HG03103 (cell line): ENCODE results near the gene ANGPTL2.
A peak's percentile ranks its signal among the peaks of the same experiment; 100 is the strongest.
"Not testable (repeated sequence)": the region's sequence is repeated elsewhere in the genome, so short reads cannot be mapped to it uniquely, and the experiment has no call there.

Source experiments
- ATAC-seq: cut with Tn5 transposase; IDR thresholded peaks from one replicate; pipeline ENCODE4 v1.9.1; 2021; ENCODE audit warnings: low read depth; ENCODE audit not compliant: unreplicated experiment

ANGPTL2 gene, protein sequence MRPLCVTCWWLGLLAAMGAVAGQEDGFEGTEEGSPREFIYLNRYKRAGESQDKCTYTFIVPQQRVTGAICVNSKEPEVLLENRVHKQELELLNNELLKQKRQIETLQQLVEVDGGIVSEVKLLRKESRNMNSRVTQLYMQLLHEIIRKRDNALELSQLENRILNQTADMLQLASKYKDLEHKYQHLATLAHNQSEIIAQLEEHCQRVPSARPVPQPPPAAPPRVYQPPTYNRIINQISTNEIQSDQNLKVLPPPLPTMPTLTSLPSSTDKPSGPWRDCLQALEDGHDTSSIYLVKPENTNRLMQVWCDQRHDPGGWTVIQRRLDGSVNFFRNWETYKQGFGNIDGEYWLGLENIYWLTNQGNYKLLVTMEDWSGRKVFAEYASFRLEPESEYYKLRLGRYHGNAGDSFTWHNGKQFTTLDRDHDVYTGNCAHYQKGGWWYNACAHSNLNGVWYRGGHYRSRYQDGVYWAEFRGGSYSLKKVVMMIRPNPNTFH

GRCh38 chr9:127122176-127123063, at the start of gene ANGPTL2:
Gene ANGPTL2, minus strand, starts transcription at chr9:127122635. Its CDS starts 13,904 bp downstream, at chr9:127108731.
- ATAC-seq = no peak

GRCh38 chr9:127171348-127171747, 48.9 kb upstream of the ANGPTL2 start:
- not testable (repeated sequence) for ATAC-seq

GRCh38 chr9:127170652-127171051, 48.2 kb upstream of the ANGPTL2 start:
- no peak for ATAC-seq

DNA sequence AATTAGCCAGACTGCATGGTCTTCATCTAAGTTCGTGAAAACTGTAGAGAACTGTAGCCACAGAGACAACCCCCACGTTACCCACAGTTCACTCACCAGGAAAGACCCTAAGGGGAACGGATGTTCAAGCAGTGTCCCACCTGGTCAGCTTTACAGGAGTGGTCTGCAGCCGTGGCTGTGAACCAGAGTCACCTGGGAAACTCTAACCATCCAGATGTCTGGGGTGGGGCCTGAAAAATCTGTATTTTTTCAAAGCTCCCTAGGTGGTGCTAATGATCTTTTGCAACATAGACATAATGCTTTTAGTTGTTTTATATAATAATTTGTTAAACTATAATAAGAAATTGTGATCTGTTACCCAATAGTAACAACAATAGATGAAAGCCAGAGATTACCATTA, 47.7 kb upstream of the ANGPTL2 start:
- ATAC-seq = no peak

DNA sequence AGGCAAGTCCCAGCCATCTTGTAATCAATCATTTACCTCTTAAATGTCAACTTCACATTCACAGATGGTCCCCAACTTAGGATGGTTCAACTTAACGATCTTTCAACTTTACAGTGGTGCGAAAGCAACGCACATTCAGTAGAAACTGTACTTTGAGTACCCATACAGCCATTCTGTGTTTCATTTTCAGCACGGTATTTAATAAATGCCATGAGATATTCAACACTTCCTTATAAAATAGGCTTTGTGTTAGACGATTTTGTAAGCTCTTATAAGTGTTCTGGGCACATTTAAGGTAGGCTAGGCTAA, 47.1 kb upstream of the ANGPTL2 start:
- no peak for ATAC-seq

- no peak for ATAC-seq
These were observed 46.5 kb upstream of the ANGPTL2 start for GRCh38 chr9:127168756-127169574.

DNA sequence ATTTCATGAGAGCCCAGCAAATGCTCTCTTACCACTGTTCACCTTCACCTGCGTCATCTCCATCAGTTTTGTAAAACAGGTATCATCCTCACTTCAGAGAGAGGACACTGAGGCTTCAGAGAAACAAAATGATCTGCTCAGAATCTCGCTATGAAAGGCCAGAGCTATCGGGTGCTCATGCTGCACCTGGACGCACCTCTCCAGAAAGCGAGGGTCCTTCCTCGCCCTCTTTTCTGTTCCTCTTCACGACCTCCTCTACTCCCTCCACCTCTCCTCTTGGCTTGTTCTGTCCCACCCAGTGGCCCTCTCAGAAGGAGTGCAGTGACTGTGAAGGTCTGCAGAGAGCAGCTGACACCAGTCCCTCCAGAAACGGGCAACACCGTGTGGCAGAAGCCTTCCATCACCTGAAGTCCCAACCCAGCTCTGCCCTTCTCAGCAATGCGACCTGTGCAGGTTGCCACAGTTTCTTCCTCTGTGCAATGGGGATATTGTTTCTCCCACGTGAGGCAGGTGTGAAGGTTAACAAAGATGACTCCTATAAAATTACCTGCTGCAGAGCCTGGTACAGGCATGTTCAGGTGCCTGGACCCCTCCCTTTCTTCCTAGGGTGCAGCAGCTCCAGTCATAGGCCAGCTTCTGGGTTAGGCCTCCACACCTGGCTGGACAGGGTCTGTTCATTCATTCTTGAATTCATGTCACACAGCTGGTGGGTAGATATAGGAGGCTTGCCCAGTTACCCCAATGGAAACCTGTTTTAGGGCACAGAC, 45.3 kb upstream of the ANGPTL2 start:
- ATAC-seq = no peak

DNA sequence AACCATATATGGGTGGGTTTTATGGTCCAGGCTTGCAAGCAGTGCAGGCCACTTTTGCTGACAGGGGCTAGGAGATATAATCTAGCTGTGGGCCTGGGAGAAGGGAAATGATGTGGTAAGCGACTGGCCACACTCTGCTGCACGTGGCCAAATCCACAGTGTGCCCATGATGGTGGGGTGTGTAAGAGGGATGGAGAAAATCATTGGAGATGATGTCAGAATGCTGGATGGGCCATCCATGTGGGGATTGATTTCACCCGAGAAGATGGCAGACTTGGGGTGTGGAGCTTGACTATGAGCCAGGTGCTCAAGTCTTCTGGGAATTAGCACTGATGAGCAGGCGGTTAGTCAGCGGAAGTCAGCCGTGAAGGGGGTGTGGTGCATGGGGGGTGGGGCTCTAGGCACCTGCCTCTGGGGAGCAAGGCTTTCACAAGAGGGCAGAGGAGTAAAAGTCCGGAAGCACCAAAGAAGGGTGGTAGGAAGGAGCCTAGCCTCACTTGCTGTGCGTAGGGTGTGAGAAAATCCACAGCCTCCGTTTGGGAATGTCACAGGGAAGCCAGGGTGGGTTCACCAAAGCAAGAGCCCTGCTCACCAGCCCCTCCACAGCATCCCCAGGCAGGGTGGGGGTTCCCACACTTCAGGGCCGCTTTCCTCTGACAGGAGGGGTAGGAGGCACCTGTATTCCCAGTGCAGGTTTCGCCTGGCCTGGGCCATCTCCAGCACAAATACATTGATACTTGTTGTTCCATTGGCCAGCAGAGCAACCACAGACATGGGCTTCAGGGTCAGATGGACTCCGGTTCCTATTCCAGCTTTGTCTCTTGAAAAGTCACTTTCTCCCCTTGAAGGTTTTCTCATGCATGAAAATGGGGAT, 44.5 kb upstream of the ANGPTL2 start:
- ATAC-seq = peak; percentile 70

GRCh38 chr9:127166111-127166510, 43.7 kb upstream of the ANGPTL2 start:
- no peak for ATAC-seq

- ATAC-seq = no peak
These were observed 42.7 kb upstream of the ANGPTL2 start for GRCh38 chr9:127165116-127165515.

DNA sequence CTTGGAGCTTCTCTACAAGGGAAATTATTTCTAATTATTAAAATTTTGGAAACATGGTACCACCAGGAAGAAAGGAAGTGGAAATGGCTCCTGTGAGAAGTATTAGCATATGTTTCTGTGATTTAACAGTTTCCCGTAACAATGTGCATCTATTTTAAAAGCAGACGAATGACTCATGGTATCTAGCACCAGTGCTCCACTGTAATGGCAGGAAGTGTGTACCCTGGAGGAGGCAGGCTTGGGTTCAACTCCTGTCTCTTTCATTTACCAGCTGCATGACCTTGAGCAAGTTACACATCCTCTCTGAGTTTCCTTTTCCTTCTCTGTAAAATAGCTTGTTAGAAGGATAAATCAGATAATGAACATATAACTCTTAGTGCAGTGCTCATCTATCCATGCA, 41.0 kb upstream of the ANGPTL2 start:
- no peak for ATAC-seq

- no peak for ATAC-seq
These were observed 40.5 kb upstream of the ANGPTL2 start for GRCh38 chr9:127162864-127163365.

GRCh38 chr9:127162046-127162863, 39.8 kb upstream of the ANGPTL2 start:
- ATAC-seq = no peak

DNA sequence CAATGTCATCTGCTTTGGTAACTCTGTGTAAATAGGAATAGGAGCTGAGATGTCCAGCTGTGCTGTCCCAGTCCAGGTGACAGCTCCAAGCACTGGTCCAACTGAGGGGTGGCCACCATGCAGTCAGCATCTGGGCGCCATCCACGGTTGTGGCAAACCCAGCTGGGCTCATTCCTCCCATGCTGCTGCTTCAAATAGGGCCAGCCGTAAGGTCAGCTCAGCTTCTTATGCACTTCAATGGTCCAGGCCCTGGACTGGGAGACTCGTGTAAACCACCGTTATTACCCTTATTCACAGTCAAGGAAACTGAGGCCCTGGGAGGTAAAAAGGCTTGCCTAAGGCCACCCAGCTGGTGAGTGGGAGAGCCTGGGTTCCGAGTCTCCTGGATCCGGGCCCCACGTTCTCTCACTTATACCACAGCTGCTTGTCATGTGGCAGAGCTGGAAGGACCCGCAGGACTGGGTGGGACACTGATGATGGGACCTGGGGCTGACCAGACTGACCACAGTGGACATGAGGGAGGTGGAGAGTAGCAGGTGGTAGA, 38.7 kb upstream of the ANGPTL2 start:
- no peak for ATAC-seq

GRCh38 chr9:127159949-127160610, 37.6 kb upstream of the ANGPTL2 start:
- no peak for ATAC-seq

DNA sequence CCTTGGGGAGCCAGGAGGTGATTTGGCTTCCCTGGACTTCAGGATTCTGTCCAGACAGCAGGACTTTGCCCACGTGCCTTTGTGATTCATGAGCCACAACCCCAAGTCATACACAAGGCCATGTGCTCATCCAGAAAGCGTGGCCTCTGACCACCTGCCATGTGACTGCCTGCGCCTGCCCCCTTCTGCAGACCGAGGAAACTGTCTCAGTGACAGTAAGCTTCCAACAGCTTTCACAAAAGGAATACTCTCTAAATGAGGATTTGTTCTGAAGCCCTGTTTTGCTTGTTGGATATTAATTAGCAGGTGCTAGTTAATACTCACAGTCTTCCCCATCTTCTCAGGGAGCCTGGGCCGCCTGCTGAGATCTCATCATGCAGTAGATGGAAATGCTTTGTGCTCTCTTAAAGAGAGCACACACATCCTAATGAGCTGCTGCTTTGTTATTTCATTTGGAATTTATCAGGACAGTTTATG, 36.9 kb upstream of the ANGPTL2 start:
- ATAC-seq = no peak

- no peak for ATAC-seq
These were observed 36.4 kb upstream of the ANGPTL2 start for GRCh38 chr9:127158786-127159324.
